A549 treated with DMSO at 1 μM for 4 hours (cell line): ENCODE results near the gene CNTNAP1. TPM values are rescaled to one million over a fixed set of nuclear protein-coding genes. Genes with fewer than 3 reads are reported as not detected.

Source experiments
- total RNA-seq: library from RNA; stranded (reverse); fragments of 200-300 nt; extraction: Qiagen RNA extraction; gene quantifications from 5 replicates; pipeline ENCODE4 v1.2.3, GENCODE V29; 2022; ENCODE audit warnings: low read depth

CNTNAP1 gene
- total RNA-seq, result 5.6 to 7.0 TPM (median 6.3 TPM) in 5 replicates

GRCh38 chr17:42681976-42682721, at the start of gene CNTNAP1:
TSS of gene CNTNAP1 (plus strand) at chr17:42682531. CDS start at chr17:42682830, 299 bp downstream.

DNA sequence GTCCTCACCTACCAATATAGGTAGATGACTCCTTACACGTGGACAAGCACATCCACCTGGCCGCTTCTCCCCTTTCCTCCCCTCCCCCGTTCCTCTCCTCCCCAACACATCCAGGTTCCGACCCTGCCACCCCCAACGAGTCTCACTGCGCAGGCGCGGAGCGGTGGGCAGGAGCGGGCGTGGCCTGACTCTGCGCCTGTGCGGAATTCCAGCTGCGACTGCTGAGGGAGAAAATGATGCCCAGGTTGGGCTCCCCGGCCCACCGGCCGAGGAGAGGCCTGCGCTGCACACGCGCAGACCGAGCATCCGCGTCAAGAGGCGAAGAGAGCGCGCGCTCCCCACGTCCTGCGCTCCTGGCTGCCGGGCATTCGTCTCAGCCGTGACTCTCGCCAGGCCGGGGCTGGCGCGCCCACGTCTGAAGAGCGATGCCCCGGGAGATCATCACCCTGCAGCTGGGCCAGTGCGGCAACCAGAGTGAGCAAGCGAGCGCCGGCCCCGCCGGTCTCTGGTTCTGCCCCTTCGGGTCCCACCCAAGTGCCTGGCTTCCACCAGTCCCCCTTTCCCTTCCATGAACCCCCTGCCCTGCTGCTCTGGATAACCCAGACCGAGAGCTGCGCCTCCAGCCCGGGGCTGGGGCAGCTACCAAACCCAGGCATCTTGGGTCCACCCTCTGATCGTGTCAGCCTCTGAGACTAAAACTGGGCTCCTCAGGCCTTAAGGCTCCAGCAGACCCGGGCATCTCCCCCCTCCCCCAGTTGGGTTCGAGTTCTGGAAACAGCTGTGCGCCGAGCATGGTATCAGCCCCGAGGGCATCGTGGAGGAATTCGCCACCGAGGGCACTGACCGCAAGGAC, 23.0 kb upstream of the CNTNAP1 start, which contains the start of gene TUBG2:
TUBG2 (plus strand) TSS at position 206 of the 853 bp plus-strand sequence; CDS start at position 426, 220 bp downstream.

GRCh38 chr17:42676424-42677011, 5.8 kb upstream of the CNTNAP1 start, which contains the start of gene PLEKHH3:
TSS of gene PLEKHH3 (minus strand) at chr17:42676994. CDS start at chr17:42676563, 431 bp downstream.

DNA sequence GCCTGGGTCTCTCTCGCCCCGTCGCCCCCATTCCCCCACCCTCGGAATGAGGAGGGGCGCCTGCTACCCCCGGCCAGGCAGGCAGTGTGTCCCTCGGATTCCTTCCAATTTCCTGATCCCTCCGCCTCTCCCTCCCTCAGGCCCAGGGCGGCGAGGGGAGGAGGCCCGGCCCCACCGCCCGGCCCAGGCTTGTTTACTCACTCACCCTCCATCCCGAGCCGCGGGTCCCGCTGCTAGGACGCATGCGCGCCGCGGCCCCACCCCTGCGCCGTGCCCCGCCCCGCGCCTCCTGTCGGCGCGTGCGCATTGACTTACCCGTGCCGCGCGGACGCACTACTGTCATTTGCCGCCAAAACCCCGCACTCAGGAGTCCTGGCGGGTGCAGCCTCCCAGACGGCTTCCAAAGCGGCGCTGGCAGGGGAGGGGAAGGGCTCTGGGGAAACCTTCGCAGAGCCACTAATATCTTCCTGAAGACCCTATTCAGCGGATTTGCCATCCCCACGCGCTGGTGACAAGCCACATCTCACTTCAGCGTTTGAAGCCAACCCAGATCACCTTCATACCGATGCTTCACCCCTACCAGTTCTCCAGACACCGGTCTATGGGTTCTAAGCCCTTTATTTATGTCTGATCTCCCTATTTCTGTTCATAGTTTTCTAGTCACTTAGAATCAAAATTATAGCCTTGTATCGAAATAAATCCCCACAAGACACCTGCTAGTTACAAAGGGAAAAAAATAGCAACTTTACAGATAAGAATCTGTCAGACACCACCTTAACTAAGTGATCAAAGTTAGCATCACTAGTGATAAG, 62.7 kb downstream of the CNTNAP1 start, which contains the start of gene EZH1:
EZH1 (minus strand) TSS at position 235 of the 812 bp plus-strand sequence. CDS start 16,099 bp downstream, outside the sequence.

Other genes starting within 250 kb of the CNTNAP1 start
- 36.9 to 55.3 TPM (median 45.9 TPM) in 5 replicates for gene ATP6V0A1, start 223.7 kb upstream of the CNTNAP1 start, total RNA-seq
- gene NAGLU, start 146.3 kb upstream of the CNTNAP1 start, total RNA-seq, result 41.6 to 46.5 TPM (median 43.3 TPM) in 5 replicates
- 0.84 to 1.5 TPM (median 1.4 TPM) in 5 replicates for gene HSD17B1, start 129.6 kb upstream of the CNTNAP1 start, total RNA-seq
- gene COASY, start 120.4 kb upstream of the CNTNAP1 start, total RNA-seq, result 109 to 137 TPM (median 125 TPM) in 5 replicates
- gene MLX, start 115.4 kb upstream of the CNTNAP1 start, total RNA-seq, result 51.9 to 63.2 TPM (median 59.8 TPM) in 5 replicates
- 35.4 to 41.6 TPM (median 37.2 TPM) in 5 replicates for gene PSMC3IP, start 104.8 kb upstream of the CNTNAP1 start, total RNA-seq
- 28.1 to 34.5 TPM (median 32.2 TPM) in 5 replicates for gene RETREG3, start 73.2 kb upstream of the CNTNAP1 start, total RNA-seq
- gene TUBG1, start 72.8 kb upstream of the CNTNAP1 start, total RNA-seq, result 140 to 165 TPM (median 152 TPM) in 5 replicates
- gene TUBG2, start 23.2 kb upstream of the CNTNAP1 start, total RNA-seq, result 18.0 to 26.0 TPM (median 23.3 TPM) in 5 replicates
- 16.0 to 20.7 TPM (median 16.6 TPM) in 5 replicates for gene PLEKHH3, start 5.5 kb upstream of the CNTNAP1 start, total RNA-seq
- 0.24 to 0.46 TPM (median 0.37 TPM) in 5 replicates for gene CCR10, start 688 bp upstream of the CNTNAP1 start, total RNA-seq
- gene EZH1, start 62.5 kb downstream of the CNTNAP1 start, total RNA-seq, result 8.4 to 12.4 TPM (median 11.1 TPM) in 5 replicates
- 0.69 to 1.2 TPM (median 0.85 TPM) in 5 replicates for gene RAMP2, start 78.7 kb downstream of the CNTNAP1 start, total RNA-seq
- 124 to 130 TPM (median 127 TPM) in 5 replicates for gene VPS25, start 90.9 kb downstream of the CNTNAP1 start, total RNA-seq
- 0.56 to 2.4 TPM (median 1.6 TPM) in 5 replicates for gene WNK4, start 98.1 kb downstream of the CNTNAP1 start, total RNA-seq
- 118 to 145 TPM (median 129 TPM) in 5 replicates for gene COA3, start 116.2 kb downstream of the CNTNAP1 start, total RNA-seq
- 0.05 to 0.28 TPM (median 0.05 TPM) in 4 of 5 replicates, not detected in the other for gene CNTD1, start 116.3 kb downstream of the CNTNAP1 start, total RNA-seq
- gene BECN1, start 141.8 kb downstream of the CNTNAP1 start, total RNA-seq, result 77.4 to 103 TPM (median 83.0 TPM) in 5 replicates
- 239 to 264 TPM (median 256 TPM) in 5 replicates for gene PSME3, start 150.9 kb downstream of the CNTNAP1 start, total RNA-seq
- 1.9 to 3.0 TPM (median 2.2 TPM) in 5 replicates for gene AOC2, start 162.0 kb downstream of the CNTNAP1 start, total RNA-seq
- gene AOC3, start 168.7 kb downstream of the CNTNAP1 start, total RNA-seq, result 0.99 to 2.0 TPM (median 1.5 TPM) in 5 replicates
- not detected in 5 replicates for gene G6PC1, start 218.3 kb downstream of the CNTNAP1 start, total RNA-seq